ENCODE results near the gene CCDC107. TPM values are rescaled to one million over a fixed set of nuclear protein-coding genes. Genes with fewer than 3 reads are reported as not detected.

CCDC107 gene
- total RNA-seq, 1 donor from 2014 or later, result 32.5 TPM

DNA sequence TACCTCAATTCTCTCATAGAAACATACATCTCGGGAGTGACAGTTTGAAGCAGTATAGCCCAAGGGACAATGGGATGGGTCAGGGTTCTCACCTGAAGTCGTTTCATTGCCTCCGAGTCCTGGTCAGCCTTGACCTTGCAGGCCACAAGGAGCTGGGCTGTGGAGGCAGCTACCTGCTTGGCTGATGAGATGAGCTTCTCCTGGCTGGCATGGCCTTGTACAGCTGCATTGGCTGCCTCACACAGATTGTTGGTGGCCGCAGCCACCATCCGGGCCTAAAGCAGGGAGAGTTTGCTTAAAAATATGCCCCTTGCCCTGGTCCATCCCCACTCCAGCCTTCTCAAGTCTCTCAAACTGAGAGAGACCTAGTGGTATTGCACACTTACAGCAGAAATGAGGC lies 40.1 kb downstream of the CCDC107 start:
- H3K4me1 Mint-ChIP-seq, result peaks cover 9% of the 10 kb centered on the region
- TF ChIP-seq, protein P1, sequence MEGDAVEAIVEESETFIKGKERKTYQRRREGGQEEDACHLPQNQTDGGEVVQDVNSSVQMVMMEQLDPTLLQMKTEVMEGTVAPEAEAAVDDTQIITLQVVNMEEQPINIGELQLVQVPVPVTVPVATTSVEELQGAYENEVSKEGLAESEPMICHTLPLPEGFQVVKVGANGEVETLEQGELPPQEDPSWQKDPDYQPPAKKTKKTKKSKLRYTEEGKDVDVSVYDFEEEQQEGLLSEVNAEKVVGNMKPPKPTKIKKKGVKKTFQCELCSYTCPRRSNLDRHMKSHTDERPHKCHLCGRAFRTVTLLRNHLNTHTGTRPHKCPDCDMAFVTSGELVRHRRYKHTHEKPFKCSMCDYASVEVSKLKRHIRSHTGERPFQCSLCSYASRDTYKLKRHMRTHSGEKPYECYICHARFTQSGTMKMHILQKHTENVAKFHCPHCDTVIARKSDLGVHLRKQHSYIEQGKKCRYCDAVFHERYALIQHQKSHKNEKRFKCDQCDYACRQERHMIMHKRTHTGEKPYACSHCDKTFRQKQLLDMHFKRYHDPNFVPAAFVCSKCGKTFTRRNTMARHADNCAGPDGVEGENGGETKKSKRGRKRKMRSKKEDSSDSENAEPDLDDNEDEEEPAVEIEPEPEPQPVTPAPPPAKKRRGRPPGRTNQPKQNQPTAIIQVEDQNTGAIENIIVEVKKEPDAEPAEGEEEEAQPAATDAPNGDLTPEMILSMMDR (IDR thresholded peaks at IDR 0.05), result no peak
- ATAC-seq (ENCODE audit: low read depth), result no peak
- no peaks in the 10 kb centered on the region for H3K36me3 Mint-ChIP-seq (ENCODE audit: low read depth)
- ChIA-PET POLR2A (no interaction called here), CTCF (interaction anchor here (1.5 to 4.6 kb wide), 4 partner anchors 41 to 94 kb away, joined by 3 to 41 read pairs (median 36); partner anchors contain the start of genes CCDC107, RMRP and TESK1)
- intact Hi-C loops (cut with micrococcal nuclease), result no loop called here
- no peaks in the 10 kb centered on the region for H3K27me3 Mint-ChIP-seq
- H3K27ac Mint-ChIP-seq, result no peak overlapping the region
- H3K9me3 Mint-ChIP-seq, result no peaks in the 10 kb centered on the region
- no peak for DNase-seq
- no peak overlapping the region for H3K4me3 Mint-ChIP-seq

DNA sequence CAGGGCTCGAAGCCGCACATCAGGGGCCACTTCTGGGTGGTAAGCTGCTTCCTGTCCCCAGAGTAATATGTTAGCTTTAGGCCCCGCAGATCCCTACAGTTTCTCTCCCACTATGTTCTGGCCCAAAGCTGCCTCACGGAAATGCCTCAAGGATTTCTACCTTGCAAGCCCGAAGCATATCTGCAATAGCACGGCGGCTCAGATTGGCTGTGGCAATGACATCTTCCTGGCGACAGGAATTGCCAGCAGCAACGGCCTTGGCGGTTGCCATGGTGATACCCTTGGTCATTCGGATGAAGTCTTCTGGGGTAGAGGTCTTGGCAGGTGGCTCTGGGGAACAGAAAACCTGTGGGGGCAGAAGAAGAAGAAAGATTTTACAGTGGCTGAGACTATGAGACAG lies 41.9 kb downstream of the CCDC107 start:
- H3K27ac Mint-ChIP-seq, result no peak overlapping the region
- ChIA-PET CTCF (no interaction called here), POLR2A (interaction anchor here (0.6 kb wide), 1 partner anchor 148 kb away, joined by 4 read pairs; no protein-coding TSS in a partner anchor)
- peaks cover 9% of the 10 kb centered on the region for H3K4me1 Mint-ChIP-seq
- no peaks in the 10 kb centered on the region for H3K36me3 Mint-ChIP-seq (ENCODE audit: low read depth)
- no peak overlapping the region for H3K4me3 Mint-ChIP-seq
- TF ChIP-seq, protein P1 (IDR thresholded peaks at IDR 0.05), result no peak
- no peaks in the 10 kb centered on the region for H3K9me3 Mint-ChIP-seq
- DNase-seq (no peak), ATAC-seq (ENCODE audit: low read depth) (no peak)
- no peaks in the 10 kb centered on the region for H3K27me3 Mint-ChIP-seq
- intact Hi-C loops (cut with micrococcal nuclease), result no loop called here

DNA sequence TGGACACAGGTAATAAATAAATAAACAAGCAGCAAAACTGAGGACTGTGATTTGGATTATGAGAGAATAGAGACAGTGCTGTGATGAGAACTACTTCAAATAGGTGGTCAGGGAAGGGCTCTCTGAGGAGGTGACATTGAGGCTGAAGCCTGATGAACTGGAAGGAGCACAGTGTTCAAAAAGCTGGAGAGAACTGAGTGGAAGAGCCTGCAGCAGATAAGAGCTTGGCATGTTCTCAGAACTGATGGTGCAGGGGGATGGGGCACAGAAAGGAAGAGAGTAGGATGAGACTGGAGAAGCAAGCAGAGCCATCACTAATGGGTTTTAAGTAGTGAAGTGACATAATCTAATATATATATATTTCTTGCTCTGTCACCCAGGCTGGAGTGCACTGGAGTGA lies 42.9 kb downstream of the CCDC107 start:
- no peaks in the 10 kb centered on the region for H3K9me3 Mint-ChIP-seq

DNA sequence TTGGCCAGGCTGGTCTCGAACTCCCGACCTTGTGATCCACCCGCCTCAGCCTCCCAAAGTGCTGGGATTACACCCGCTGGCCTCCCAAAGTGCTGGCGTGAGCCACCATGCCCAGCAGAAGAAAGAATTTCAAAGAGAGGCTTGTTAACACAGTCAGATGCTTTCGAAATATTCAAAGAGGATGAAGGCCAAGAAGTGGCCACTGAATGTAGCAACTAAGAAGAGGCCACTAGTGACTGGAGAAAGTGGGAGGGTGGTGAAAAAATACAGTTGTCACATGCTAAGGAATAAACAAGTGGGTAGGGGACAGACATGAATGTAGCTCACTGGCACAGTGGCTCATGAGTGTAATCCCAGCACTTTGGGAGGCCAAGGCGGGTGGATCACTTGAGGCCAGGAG lies 44.6 kb downstream of the CCDC107 start:
- TF ChIP-seq, protein P1 (IDR thresholded peaks at IDR 0.05), result no peak
- no peak overlapping the region for H3K27ac Mint-ChIP-seq
- POLR2A ChIA-PET, result no interaction called here
- intact Hi-C loops (cut with micrococcal nuclease), result no loop called here
- H3K9me3 Mint-ChIP-seq, result no peaks in the 10 kb centered on the region
- no peaks in the 10 kb centered on the region for H3K27me3 Mint-ChIP-seq
- H3K4me1 Mint-ChIP-seq, result no peaks in the 10 kb centered on the region
- no peak for ATAC-seq (ENCODE audit: low read depth)
- CTCF ChIA-PET, result no interaction called here
- H3K36me3 Mint-ChIP-seq (ENCODE audit: low read depth), result no peaks in the 10 kb centered on the region
- DNase-seq, result no peak
- no peak overlapping the region for H3K4me3 Mint-ChIP-seq

More for the DNA sequence above, 42.9 kb downstream of the CCDC107 start:
- intact Hi-C loops (cut with micrococcal nuclease), result no loop called here
- ChIA-PET CTCF (interaction anchor here (1.2 kb wide), 1 partner anchor 26 kb away, joined by 3 read pairs; no protein-coding TSS in a partner anchor), POLR2A (no interaction called here)
- Mint-ChIP-seq H3K4me3 (no peak overlapping the region), H3K4me1 (peaks cover 9% of the 10 kb centered on the region), H3K27me3 (no peaks in the 10 kb centered on the region), H3K36me3 (ENCODE audit: low read depth) (no peaks in the 10 kb centered on the region), H3K27ac (no peak overlapping the region)
- no peak for ATAC-seq (ENCODE audit: low read depth)
- no peak for DNase-seq
- TF ChIP-seq, protein P1 (IDR thresholded peaks at IDR 0.05), result no peak

DNA sequence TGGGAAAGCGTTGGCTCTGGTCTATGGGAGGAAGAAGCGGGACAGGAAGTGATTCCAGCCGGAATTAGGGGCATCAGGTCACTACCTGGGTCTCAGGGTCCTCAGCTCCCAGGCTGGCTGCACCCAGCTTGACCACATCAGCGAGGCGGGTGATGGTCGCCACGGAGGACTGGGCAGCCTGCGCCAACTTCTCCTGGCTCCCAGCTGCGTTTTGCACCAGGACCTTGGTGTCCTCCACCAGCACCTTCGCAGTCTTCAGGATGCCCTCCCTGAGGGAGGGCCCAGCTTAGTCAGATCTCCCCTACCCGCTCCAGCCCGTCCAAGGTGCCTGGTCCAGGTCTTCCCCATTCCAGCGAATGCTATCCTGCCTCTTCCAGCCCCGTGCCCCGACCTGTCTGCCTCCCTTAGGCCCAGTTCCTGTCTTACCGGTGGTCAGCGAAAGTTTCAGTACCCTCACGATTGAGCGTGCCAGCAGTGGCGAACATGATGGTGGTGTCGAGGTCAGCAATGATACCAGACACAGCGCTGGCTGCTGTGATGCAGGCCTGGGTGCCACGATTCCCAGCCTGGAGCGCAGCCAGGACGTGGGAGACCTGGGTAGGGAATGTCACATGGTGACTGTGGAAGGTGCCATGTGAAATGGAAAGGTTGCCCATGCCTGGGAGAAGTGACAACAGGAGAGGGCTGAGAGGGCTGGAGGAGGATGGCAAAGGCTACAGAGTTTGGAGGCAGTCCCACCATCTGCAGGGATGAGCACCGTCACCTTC lies 46.0 kb downstream of the CCDC107 start:
- ATAC-seq (ENCODE audit: low read depth) (no peak), DNase-seq (no peak)
- POLR2A ChIA-PET, result interaction anchor here (0.5 to 1.3 kb wide), 2 partner anchors 14 to 53 kb away, joined by 3 to 4 read pairs; partner anchors contain the start of gene TPM2
- CTCF ChIA-PET, result no interaction called here
- H3K27ac Mint-ChIP-seq, result no peak overlapping the region
- H3K36me3 Mint-ChIP-seq (ENCODE audit: low read depth), result no peaks in the 10 kb centered on the region
- TF ChIP-seq, protein P1 (IDR thresholded peaks at IDR 0.05), result no peak
- H3K4me3 Mint-ChIP-seq, result no peak overlapping the region
- intact Hi-C loops (cut with micrococcal nuclease), result no loop called here
- no peaks in the 10 kb centered on the region for H3K27me3 Mint-ChIP-seq
- no peaks in the 10 kb centered on the region for H3K4me1 Mint-ChIP-seq
- H3K9me3 Mint-ChIP-seq, result no peaks in the 10 kb centered on the region
